ENCODE measurements around the gene STK32B.
"Not testable (repeated sequence)": the region's sequence is repeated elsewhere in the genome, so short reads cannot be mapped to it uniquely, and the experiment has no call there.

The STK32B gene

DNA sequence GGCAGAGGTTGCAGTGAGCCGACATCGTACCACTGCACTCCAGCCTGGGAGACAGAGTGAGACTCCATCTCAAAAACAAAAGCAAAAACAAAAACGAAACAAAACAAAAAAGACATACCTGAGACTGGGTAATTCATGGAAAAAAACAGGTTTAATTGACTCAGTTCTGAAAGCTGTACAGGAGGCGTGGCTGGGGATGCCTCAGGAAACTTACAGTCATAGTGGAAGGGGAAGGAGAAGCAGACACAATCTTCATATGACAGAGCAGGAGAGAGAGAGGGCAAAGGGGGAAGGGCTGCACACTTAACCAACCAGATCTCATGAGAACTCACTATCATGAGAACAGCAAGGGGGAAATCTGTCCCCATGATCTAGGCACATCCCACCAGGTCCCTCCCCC lies 229.5 kb downstream of the STK32B start:
- TF ChIP-seq, protein P1, sequence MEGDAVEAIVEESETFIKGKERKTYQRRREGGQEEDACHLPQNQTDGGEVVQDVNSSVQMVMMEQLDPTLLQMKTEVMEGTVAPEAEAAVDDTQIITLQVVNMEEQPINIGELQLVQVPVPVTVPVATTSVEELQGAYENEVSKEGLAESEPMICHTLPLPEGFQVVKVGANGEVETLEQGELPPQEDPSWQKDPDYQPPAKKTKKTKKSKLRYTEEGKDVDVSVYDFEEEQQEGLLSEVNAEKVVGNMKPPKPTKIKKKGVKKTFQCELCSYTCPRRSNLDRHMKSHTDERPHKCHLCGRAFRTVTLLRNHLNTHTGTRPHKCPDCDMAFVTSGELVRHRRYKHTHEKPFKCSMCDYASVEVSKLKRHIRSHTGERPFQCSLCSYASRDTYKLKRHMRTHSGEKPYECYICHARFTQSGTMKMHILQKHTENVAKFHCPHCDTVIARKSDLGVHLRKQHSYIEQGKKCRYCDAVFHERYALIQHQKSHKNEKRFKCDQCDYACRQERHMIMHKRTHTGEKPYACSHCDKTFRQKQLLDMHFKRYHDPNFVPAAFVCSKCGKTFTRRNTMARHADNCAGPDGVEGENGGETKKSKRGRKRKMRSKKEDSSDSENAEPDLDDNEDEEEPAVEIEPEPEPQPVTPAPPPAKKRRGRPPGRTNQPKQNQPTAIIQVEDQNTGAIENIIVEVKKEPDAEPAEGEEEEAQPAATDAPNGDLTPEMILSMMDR (IDR thresholded peaks at IDR 0.05): no peak
- no peak for TF ChIP-seq ZFX (IDR thresholded peaks at IDR 0.05; ENCODE audit: borderline replicate concordance)
- H3K27ac ChIP-seq: no peak overlapping the region

DNA sequence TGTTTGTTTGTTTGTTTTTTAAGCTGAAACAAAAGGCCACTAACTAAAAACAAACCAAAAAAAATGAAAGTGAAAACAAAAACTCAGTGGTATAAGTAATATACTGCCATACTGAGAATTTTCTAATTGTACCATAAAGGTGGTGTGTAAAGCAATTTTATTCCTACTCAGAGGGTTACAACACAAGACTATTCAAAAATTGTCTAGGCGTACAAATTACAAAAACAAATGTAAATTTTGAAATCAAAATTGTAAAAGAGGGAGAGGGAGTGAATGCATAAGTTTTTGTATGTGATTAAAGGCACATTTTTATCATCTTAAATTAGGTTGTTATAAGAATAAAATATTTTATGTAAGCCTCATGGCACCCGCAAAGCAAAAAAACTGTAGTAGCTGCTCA lies 232.6 kb downstream of the STK32B start:
- TF ChIP-seq ZFX (IDR thresholded peaks at IDR 0.05; ENCODE audit: borderline replicate concordance): no peak
- TF ChIP-seq, protein P1 (IDR thresholded peaks at IDR 0.05): no peak
- no peak overlapping the region for H3K27ac ChIP-seq

DNA sequence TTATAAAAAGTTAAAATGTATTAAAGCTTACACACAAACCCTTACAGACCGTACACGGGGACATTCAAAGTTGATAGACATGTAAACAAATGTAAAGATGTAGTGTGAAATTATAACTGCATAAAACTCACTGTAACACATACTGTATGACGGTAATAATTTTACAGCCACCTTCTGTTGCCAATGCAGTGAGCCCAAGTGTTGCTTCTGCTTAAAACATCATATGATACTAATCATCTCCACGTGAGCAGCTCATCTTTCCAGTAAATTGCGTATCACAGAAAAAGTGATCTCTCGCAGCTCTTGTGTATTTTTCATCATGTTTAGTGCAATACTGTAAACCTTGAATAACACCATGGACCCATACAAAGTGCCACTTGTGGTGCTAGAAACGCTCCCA lies 233.2 kb downstream of the STK32B start:
- no peak overlapping the region for H3K27ac ChIP-seq
- TF ChIP-seq ZFX (IDR thresholded peaks at IDR 0.05; ENCODE audit: borderline replicate concordance): no peak
- TF ChIP-seq, protein P1 (IDR thresholded peaks at IDR 0.05): no peak

DNA sequence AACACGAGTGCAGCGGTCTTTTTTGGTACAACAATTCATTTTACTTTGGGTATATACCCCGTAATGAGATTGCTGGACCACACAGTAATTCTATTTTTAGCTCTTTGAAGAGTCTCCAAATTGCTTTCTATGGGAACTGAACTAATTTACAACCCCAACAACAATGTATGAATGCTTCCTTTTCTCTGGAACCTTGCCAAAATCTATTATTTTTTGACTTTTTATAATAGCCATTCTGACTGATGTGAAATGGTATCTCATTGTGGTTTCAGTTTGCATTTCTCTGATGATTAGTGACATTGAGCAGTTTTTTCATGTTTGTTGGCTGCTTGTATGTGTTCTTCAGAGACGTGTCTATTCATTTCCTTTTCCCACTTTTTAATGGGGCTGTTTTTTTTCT lies 240.8 kb downstream of the STK32B start:
- TF ChIP-seq, protein P1 (IDR thresholded peaks at IDR 0.05): no peak
- H3K27ac ChIP-seq: no peak overlapping the region

DNA sequence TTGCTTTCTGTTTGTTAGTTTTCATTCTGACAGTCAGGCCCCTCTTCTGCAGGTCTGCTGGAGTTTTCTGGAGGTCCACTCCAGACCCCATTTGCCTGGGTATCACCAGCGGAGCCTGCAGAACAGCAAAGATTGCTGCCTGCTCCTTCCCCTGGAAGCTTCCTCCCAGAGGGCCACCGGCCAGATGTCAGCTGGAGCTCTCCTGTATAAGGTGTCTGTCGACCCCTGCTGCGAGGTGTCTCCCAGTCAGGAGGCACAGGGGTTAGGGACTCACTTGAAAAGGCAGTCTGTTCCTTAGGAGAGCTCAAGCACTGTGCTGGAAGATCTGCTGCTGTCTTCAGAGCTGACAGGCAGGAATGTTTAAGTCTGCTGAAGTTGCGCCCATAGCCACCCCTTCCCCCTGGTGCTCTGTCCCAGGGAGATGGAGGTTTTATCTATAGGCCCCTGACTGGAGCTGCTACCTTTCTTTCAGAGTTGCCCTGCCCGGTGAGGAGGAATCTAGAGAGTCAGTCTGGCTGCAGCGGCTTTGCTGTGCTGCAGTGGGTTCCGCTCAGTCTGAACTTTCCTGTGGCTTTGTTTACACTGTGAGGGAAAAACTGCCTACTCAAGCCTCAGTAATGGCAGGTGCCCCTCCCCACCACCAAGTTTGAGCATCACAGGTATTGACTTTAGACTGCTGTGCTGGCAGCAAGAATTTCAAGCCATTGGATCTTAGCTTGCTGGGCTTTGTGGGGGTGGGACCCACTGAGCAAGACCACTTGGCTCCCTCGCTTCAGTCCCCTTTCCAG lies 246.9 kb downstream of the STK32B start:
- not testable (repeated sequence) for H3K27ac ChIP-seq

DNA sequence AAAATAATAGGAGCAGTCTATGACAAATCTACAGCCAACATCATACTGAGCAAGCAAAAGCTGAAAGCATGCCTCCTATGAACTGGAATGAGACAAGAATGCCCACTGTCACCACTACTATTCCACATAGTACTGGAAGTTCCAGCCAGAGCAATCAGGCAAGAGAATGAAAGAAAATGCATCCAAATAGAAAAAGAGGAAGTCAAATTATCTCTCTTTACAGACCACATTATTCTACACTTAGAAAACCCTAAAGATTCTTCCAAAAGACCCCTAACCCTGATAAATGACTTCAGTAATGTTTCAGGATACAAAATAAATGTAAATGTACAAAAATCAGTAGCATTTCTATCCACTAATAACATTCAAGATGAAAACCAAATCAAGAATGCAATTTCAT lies 249.0 kb downstream of the STK32B start:
- TF ChIP-seq, protein P1 (IDR thresholded peaks at IDR 0.05): no peak
- TF ChIP-seq ZFX (IDR thresholded peaks at IDR 0.05; ENCODE audit: borderline replicate concordance): no peak
- H3K27ac ChIP-seq: no peak overlapping the region

DNA sequence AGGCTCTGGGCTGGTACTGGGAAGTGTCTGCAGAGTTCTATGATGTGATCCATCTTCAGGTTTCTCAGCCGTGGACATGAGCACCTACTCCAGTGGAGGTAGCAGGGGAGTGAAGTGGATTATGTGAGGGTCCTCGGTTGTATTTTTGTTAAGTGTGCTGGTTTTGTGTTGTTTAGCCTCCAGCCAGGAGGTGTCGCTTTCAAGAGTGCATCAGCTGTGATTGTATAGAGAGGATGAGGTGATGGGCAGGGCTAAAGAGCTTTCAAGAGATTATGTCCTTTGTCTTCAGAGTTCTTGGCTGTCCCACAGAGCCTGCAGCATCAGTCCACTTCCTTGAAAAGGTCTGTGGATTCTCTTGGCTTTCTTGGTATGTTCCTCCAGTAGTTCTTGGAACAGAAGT lies 256.6 kb downstream of the STK32B start:
- TF ChIP-seq ZFX (IDR thresholded peaks at IDR 0.05; ENCODE audit: borderline replicate concordance): no peak
- TF ChIP-seq, protein P1 (IDR thresholded peaks at IDR 0.05): peak; percentile 45
- no peak overlapping the region for H3K27ac ChIP-seq

DNA sequence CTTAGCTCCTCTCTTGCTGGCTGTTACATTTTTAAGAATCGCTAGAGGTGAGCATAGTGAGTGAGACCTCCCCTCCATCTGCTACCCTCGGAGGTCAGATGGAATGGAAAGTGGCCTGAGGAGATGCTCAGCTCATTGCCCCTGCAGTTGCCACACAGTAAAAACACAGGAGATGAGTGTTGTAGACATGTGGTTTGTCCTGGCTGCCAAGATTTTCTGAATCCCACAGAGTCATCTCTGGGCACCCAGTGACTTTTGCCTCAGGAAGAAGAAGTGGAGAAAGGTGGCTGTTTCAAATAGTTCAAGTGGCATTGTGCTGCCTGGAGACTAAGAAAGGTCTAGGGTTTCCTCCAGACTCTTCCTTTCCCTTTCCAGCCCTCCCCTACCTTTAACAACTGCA lies 271.0 kb downstream of the STK32B start:
- no peak overlapping the region for H3K27ac ChIP-seq
- TF ChIP-seq, protein P1 (IDR thresholded peaks at IDR 0.05): no peak
- TF ChIP-seq ZFX (IDR thresholded peaks at IDR 0.05; ENCODE audit: borderline replicate concordance): no peak

Data from 22Rv1 (cell line).